A673 (cell line): ENCODE data around the gene RER1. TPM values are rescaled to one million over a fixed set of nuclear protein-coding genes. Genes with fewer than 3 reads are reported as not detected.

ENCODE experiments used
- BruUV-seq: library from RNA; stranded (reverse); fragments of 400-500 nt; replicated peaks from 2 replicates; lab custom pipeline; 2021; lab: Mats Ljungman, UMichigan
- CTCF ChIA-PET: fragments of 300-600 bp; sonication (Branson Sonifier 250); formaldehyde crosslinking; loops from one replicate; lab custom pipeline; 2022; ENCODE audit warnings: antibody characterized with exemption; lab: Charles Lee
- POLR2A ChIA-PET: fragments of 300-600 bp; sonication (Branson Sonifier 250); formaldehyde crosslinking; loops from one replicate; lab custom pipeline; 2022; ENCODE audit warnings: antibody characterized with exemption; ENCODE audit not compliant: low non-redundant PET; lab: Charles Lee
- DNase-seq: peaks from one replicate; pipeline ENCODE4 v3.0.0-alpha.2; 2015; ENCODE audit warnings: low spot score
- H3K27ac ChIP-seq: fragments of 200-600 bp; sonication (generic); 2 replicates; pipeline ENCODE4 v1.5.1; 2016; ENCODE audit warnings: mixed run types, low read depth, mild to moderate bottlenecking, mixed read lengths, antibody characterized with exemption, low read length; ENCODE audit not compliant: poor library complexity, severe bottlenecking
- H3K27me3 ChIP-seq: fragments of 200-600 bp; sonication (generic); replicated peaks from 2 replicates; pipeline ENCODE4 v1.6.1; 2017; ENCODE audit warnings: mixed run types, low read depth, mild to moderate bottlenecking, mixed read lengths, antibody characterized with exemption, low read length; ENCODE audit not compliant: insufficient read depth, poor library complexity
- H3K36me3 ChIP-seq: fragments of 200-600 bp; sonication (generic); 2 replicates; pipeline ENCODE4 v1.6.1; 2016; ENCODE audit warnings: mixed run types, mild to moderate bottlenecking, mixed read lengths, antibody characterized with exemption, low read length; ENCODE audit not compliant: insufficient read depth, poor library complexity, severe bottlenecking
- H3K4me1 ChIP-seq: fragments of 200-600 bp; sonication (generic); 2 replicates; pipeline ENCODE4 v1.6.1; 2017; ENCODE audit warnings: mixed run types, mild to moderate bottlenecking, mixed read lengths, antibody characterized with exemption, low read length; ENCODE audit not compliant: insufficient read depth, poor library complexity, severe bottlenecking
- H3K4me3 ChIP-seq: fragments of 200-600 bp; sonication (generic); 2 replicates; pipeline ENCODE4 v1.5.1; 2016; ENCODE audit warnings: low read depth, mixed run types, mild to moderate bottlenecking, mixed read lengths, low read length; ENCODE audit not compliant: poor library complexity, severe bottlenecking
- H3K9me3 ChIP-seq: fragments of 200-600 bp; sonication (generic); 2 replicates; pipeline ENCODE4 v1.6.1; 2016; ENCODE audit warnings: mixed run types, low read depth, mild to moderate bottlenecking, mixed read lengths, antibody characterized with exemption, low read length; ENCODE audit not compliant: poor library complexity, severe bottlenecking
- CTCF ChIP-seq: fragments of 300-800, 200-600 bp; sonication (generic); conservative IDR thresholded peaks from 2 replicates; pipeline ENCODE4 v1.5.1; 2017; ENCODE audit warnings: low read depth, mild to moderate bottlenecking, antibody characterized with exemption, low read length, moderate library complexity, mixed read lengths
- EZH2 ChIP-seq: fragments of 200-600 bp; sonication (generic); IDR thresholded peaks from 2 replicates; pipeline ENCODE4 v1.6.1; 2017; ENCODE audit warnings: borderline replicate concordance, low read depth, mild to moderate bottlenecking, mixed read lengths, antibody characterized with exemption, low read length; ENCODE audit not compliant: poor library complexity, severe bottlenecking
- intact Hi-C: fragments of 100-400 bp; cut with micrococcal nuclease; formaldehyde crosslinking; loops from one replicate; pipeline ENCODE4 v1.10.0; 2022; ENCODE audit not compliant: unreplicated experiment
- total RNA-seq: library from RNA; stranded (reverse); gene quantifications from 2 replicates; pipeline ENCODE4 v1.2.3, GENCODE V29; 2021

The RER1 gene
- total RNA-seq, 1 experiment from 2014 or later: 154 TPM

DNA sequence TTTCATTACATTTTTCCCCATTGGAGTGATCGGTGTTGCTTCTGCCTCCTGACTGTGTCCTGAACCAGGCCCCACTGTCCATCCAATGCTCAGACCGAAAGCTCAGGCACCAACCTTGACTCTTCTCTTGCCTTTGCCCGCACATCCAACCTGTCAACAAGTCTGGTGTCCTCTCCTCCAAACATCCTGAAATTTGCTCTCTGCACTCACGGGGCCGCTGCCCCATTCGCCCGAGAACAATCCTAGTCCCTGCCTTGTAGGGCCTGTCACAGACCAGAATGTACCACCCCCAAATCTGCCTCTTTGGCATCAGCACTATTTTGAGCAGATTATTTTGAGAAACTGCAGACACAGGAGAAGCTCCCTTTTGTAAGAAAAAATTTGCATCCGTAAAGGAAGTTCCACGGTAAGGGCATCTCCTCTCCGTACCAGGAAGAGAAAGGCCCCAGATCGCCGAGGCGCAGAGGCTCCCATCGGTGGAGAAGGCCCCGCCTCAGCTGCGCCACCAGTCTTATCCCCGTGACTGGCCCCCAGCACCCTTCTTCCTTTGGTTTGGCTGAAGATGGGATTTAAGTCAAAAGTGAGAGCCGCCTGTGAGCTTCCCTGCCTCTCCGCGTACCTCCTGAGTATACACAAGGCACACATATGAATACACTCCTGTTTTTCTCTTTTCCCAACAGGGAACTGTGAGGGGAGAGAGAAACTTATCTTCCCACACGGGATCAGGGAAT, 7.3 kb upstream of the RER1 start:
- intact Hi-C loops: no loop called here
- Histone ChIP-seq H3K9me3 (no peaks in the 10 kb centered on the region), H3K4me1 (peaks cover 3% of the 10 kb centered on the region), H3K27ac (no peak overlapping the region), H3K36me3 (peaks cover 8% of the 10 kb centered on the region), H3K27me3 (no peaks in the 10 kb centered on the region), H3K4me3 (no peak overlapping the region)
- BruUV-seq: no TSS peak
- CTCF ChIA-PET: interaction anchor here (0.7 kb wide), 1 partner anchor 190 kb away, joined by 3 read pairs; the partner anchor contains the start of gene FAAP20
- no peak for TF ChIP-seq CTCF
- no peak for TF ChIP-seq EZH2
- POLR2A ChIA-PET: no interaction called here
- no peak for DNase-seq

DNA sequence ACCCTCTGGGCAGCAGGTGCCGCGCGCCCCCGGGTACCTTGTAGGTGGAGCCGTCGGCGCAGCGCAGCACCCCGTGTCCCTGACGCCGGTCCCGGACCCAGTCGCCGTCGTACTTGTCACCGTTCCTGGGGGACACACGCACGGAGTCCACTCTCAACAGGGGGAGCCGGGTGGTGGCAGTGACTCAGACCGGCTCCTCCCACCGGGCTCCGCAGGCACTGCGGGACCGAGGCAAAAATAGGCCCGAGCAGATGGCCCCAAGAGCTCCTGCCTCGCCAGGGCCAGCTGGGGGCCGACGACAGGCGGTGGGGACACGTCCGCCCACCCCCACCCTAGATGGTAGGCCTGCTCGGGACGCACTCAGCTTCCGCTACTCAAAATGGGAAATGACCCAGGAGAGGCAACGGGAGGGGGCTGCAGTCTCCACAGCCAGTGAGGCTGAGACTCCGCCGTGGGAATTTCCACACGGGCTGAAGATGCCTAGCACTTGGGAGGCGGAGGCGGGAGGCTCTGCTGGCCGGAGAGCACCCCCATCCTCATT, 6.6 kb upstream of the RER1 start:
- peak; percentile 44 for DNase-seq
- no peaks in the 10 kb centered on the region for H3K27me3 ChIP-seq
- H3K36me3 ChIP-seq: peaks cover 8% of the 10 kb centered on the region
- POLR2A ChIA-PET: no interaction called here
- intact Hi-C loops: no loop called here
- TF ChIP-seq CTCF (no peak), EZH2 (no peak)
- no peak overlapping the region for H3K27ac ChIP-seq
- no peak overlapping the region for H3K4me3 ChIP-seq
- no peaks in the 10 kb centered on the region for H3K9me3 ChIP-seq
- BruUV-seq: no TSS peak
- CTCF ChIA-PET: no interaction called here
- peaks cover 3% of the 10 kb centered on the region for H3K4me1 ChIP-seq

GRCh38 chr1:2385606-2386280, 5.9 kb upstream of the RER1 start:
- Histone ChIP-seq H3K4me3 (no peak overlapping the region), H3K9me3 (no peaks in the 10 kb centered on the region), H3K27me3 (no peaks in the 10 kb centered on the region), H3K36me3 (peaks cover 8% of the 10 kb centered on the region), H3K4me1 (peaks cover 8% of the 10 kb centered on the region), H3K27ac (no peak overlapping the region)
- no TSS peak for BruUV-seq
- TF ChIP-seq EZH2: no peak
- no peak for TF ChIP-seq CTCF
- ChIA-PET CTCF (no interaction called here), POLR2A (no interaction called here)
- DNase-seq: no peak
- intact Hi-C loops: no loop called here
